ENCODE measurements around the gene CYP2W1. TPM values are rescaled to one million over a fixed set of nuclear protein-coding genes. Genes with fewer than 3 reads are reported as not detected.

The CYP2W1 gene
- polyA plus RNA-seq, 1 donor (not counting 4 experiments of a cell fraction or from before 2014, with no cell fraction given), result 0.05 TPM

GRCh38 chr7:1030444-1031070 is 47.6 kb downstream of the CYP2W1 start:
- dilution Hi-C loops (cut with MboI; ENCODE audit: extremely low pct_ligation_motif_present, low sequenced_read_pairs), result no loop called here
- H3K79me2 ChIP-seq (ENCODE audit: control insufficient read depth, insufficient read depth, low read length), result peaks cover 21% of the 10 kb centered on the region
- TF ChIP-seq EZH2 (IDR thresholded peaks at IDR 0.05; ENCODE audit: low read length), result no peak
- TF ChIP-seq CTCF (optimal IDR thresholded peaks at IDR 0.05 in 1 of 3, IDR thresholded peaks at IDR 0.05 in 1 of 3, conservative IDR thresholded peaks at IDR 0.05 in 1 of 3; ENCODE audit: extremely low read depth in 1 of 3, insufficient read depth in 2 of 3, low read length in 3 of 3), result no peak
- no peaks in the 10 kb centered on the region for H4K20me1 ChIP-seq (ENCODE audit: control insufficient read depth, extremely low read depth, insufficient read depth, low read length)
- H3K4me3 ChIP-seq (ENCODE audit: control insufficient read depth in 2 of 3, extremely low read depth in 1 of 3, insufficient read depth in 2 of 3, low read depth in 1 of 3, low read length in 3 of 3), result no peak overlapping the region
- H3K4me2 ChIP-seq (ENCODE audit: control insufficient read depth, extremely low read depth, insufficient read depth, low read depth, low read length), result no peak overlapping the region
- no peak overlapping the region for H2AFZ ChIP-seq (ENCODE audit: control insufficient read depth, low read length)
- no peaks in the 10 kb centered on the region for H3K27me3 ChIP-seq (ENCODE audit: control insufficient read depth, extremely low read depth, insufficient read depth, low read length)
- H3K4me1 ChIP-seq (ENCODE audit: control insufficient read depth, extremely low read depth, insufficient read depth, low read length), result peaks cover 13% of the 10 kb centered on the region
- H3K9me1 ChIP-seq (ENCODE audit: control insufficient read depth, extremely low read depth, insufficient read depth, low read length), result no peaks in the 10 kb centered on the region
- DNase-seq (ENCODE audit: low read depth, low spot score) (no peak), FAIRE-seq (no peak)
- no peaks in the 10 kb centered on the region for H3K9me3 ChIP-seq (ENCODE audit: control insufficient read depth, low read depth, low read length)
- peaks cover 0 to 3% of the 10 kb centered on the region in 2 experiments for H3K36me3 ChIP-seq (ENCODE audit: control insufficient read depth in 2 of 2, extremely low read depth in 1 of 2, insufficient read depth in 2 of 2, low read length in 2 of 2)
- no peak overlapping the region for H3K27ac ChIP-seq (ENCODE audit: control insufficient read depth, insufficient read depth, low read length)
- no peak overlapping the region for H3K9ac ChIP-seq (ENCODE audit: control insufficient read depth, extremely low read depth, insufficient read depth, low read length)

- Histone ChIP-seq H3K9me1 (ENCODE audit: control insufficient read depth, extremely low read depth, insufficient read depth, low read length) (no peaks in the 10 kb centered on the region), H2AFZ (ENCODE audit: control insufficient read depth, low read length) (no peak overlapping the region), H3K27ac (ENCODE audit: control insufficient read depth, insufficient read depth, low read length) (no peak overlapping the region), H3K27me3 (ENCODE audit: control insufficient read depth, extremely low read depth, insufficient read depth, low read length) (no peaks in the 10 kb centered on the region), H3K9me3 (ENCODE audit: control insufficient read depth, low read depth, low read length) (no peaks in the 10 kb centered on the region), H3K9ac (ENCODE audit: control insufficient read depth, extremely low read depth, insufficient read depth, low read length) (no peak overlapping the region), H3K4me3 (ENCODE audit: control insufficient read depth in 2 of 3, extremely low read depth in 1 of 3, insufficient read depth in 2 of 3, low read depth in 1 of 3, low read length in 3 of 3) (no peak overlapping the region), H3K79me2 (ENCODE audit: control insufficient read depth, insufficient read depth, low read length) (peaks cover 7% of the 10 kb centered on the region), H3K4me1 (ENCODE audit: control insufficient read depth, extremely low read depth, insufficient read depth, low read length) (peaks cover 13% of the 10 kb centered on the region), H3K4me2 (ENCODE audit: control insufficient read depth, extremely low read depth, insufficient read depth, low read depth, low read length) (no peak overlapping the region), H4K20me1 (ENCODE audit: control insufficient read depth, extremely low read depth, insufficient read depth, low read length) (no peaks in the 10 kb centered on the region), H3K36me3 (ENCODE audit: control insufficient read depth in 2 of 2, extremely low read depth in 1 of 2, insufficient read depth in 2 of 2, low read length in 2 of 2) (no peaks in the 10 kb centered on the region)
- dilution Hi-C loops (cut with MboI; ENCODE audit: extremely low pct_ligation_motif_present, low sequenced_read_pairs), result no loop called here
- FAIRE-seq, result no peak
- no peak for TF ChIP-seq EZH2 (IDR thresholded peaks at IDR 0.05; ENCODE audit: low read length)
- TF ChIP-seq CTCF (optimal IDR thresholded peaks at IDR 0.05 in 1 of 3, IDR thresholded peaks at IDR 0.05 in 1 of 3, conservative IDR thresholded peaks at IDR 0.05 in 1 of 3; ENCODE audit: extremely low read depth in 1 of 3, insufficient read depth in 2 of 3, low read length in 3 of 3), result no peak
- no peak for DNase-seq (ENCODE audit: low read depth, low spot score)
Measured at GRCh38 chr7:1031716-1032455, 48.9 kb downstream of the CYP2W1 start.
